ENCODE measurements around the gene CHKB. TPM values are rescaled to one million over a fixed set of nuclear protein-coding genes. Genes with fewer than 3 reads are reported as not detected.
"Not testable (repeated sequence)": the region's sequence is repeated elsewhere in the genome, so short reads cannot be mapped to it uniquely, and the experiment has no call there.

The CHKB gene
- total and polyA plus RNA-seq, 2 of the 8 experiments (the other 6 are each of a cell fraction or from before 2014, with no cell fraction given), result 27.9 to 42.2 TPM

GRCh38 chr22:50620593-50621355 is 38.1 kb upstream of the CHKB start (continued):
- TF ChIP-seq CTCF (IDR thresholded peaks at IDR 0.05; ENCODE audit: control extremely low read depth in 1 of 3, insufficient read depth in 1 of 3, low read depth in 1 of 3, low read length in 3 of 3) (peak in 2 of 3 experiments; percentile 74 to 78; a peak in 2 of 4 replicates), HDAC2 (IDR thresholded peaks at IDR 0.05; ENCODE audit: borderline replicate concordance in 1 of 2, low read depth in 2 of 2, low read length in 2 of 2) (no peak), NRF1 (IDR thresholded peaks at IDR 0.05; ENCODE audit: low read depth, low read length) (no peak), CEBPB (IDR thresholded peaks at IDR 0.05; ENCODE audit: low read depth, low read length) (0 out of 2 replicates have a peak, but pooled peaks have one; percentile 18), SP1 (IDR thresholded peaks at IDR 0.05; ENCODE audit: low read depth, low read length) (no peak)

- H3K23ac ChIP-seq (ENCODE audit: insufficient read length); H4K20me1 ChIP-seq (replicated peaks in 1 of 2; ENCODE audit: control insufficient read depth in 1 of 2, insufficient read depth in 2 of 2, low read length in 2 of 2); H3K9ac ChIP-seq (replicated peaks in 1 of 4; ENCODE audit: extremely low read depth in 1 of 4, low read depth in 3 of 4, low read length in 3 of 4); H3K4ac ChIP-seq (replicated peaks; ENCODE audit: insufficient read length, low read depth, low read length); H3K56ac ChIP-seq (replicated peaks; ENCODE audit: insufficient read length, low read depth, low read length); H2AFZ ChIP-seq (ENCODE audit: low read length); H3K4me3 ChIP-seq (ENCODE audit: extremely low read depth in 1 of 4, insufficient read depth in 2 of 4, low read depth in 3 of 4, low read length in 4 of 4); H3K27me3 ChIP-seq (replicated peaks in 1 of 4; ENCODE audit: control insufficient read depth in 3 of 4, extremely low read depth in 1 of 4, insufficient read depth in 3 of 4, low read length in 3 of 4); H2BK120ac ChIP-seq (replicated peaks; ENCODE audit: low read depth, low read length); H2AK5ac ChIP-seq (ENCODE audit: low read depth, low read length); H3K18ac ChIP-seq (ENCODE audit: extremely low read depth, low read length); H3K14ac ChIP-seq (ENCODE audit: insufficient read length); H2BK5ac ChIP-seq (ENCODE audit: low read depth, low read length); H4K5ac ChIP-seq (ENCODE audit: insufficient read length, low read depth, low read length); H4K8ac ChIP-seq (ENCODE audit: extremely low read depth, insufficient read depth, low read length); H3K9me3 ChIP-seq (ENCODE audit: insufficient read depth in 2 of 2, low read depth in 1 of 2, low read length in 1 of 2); H2BK12ac ChIP-seq (ENCODE audit: low read depth, low read length); H2BK20ac ChIP-seq (ENCODE audit: low read length); H3K4me2 ChIP-seq (ENCODE audit: insufficient read depth in 1 of 2, low read depth in 2 of 2, low read length in 2 of 2); FAIRE-seq; H2BK15ac ChIP-seq (ENCODE audit: low read length); DNase-seq (ENCODE audit: low read depth in 1 of 2, low spot score in 2 of 2); H3K36me3 ChIP-seq (ENCODE audit: control insufficient read depth in 2 of 4, insufficient read depth in 4 of 4, low read length in 3 of 4); H3K79me1 ChIP-seq (ENCODE audit: low read depth, low read length); H4K91ac ChIP-seq (replicated peaks; ENCODE audit: insufficient read length, low read length); H3K23me2 ChIP-seq (ENCODE audit: low read depth, low read length); H3K79me2 ChIP-seq (ENCODE audit: control insufficient read depth in 1 of 2, insufficient read depth in 2 of 2, low read length in 2 of 2); POLR2A ChIA-PET (ENCODE audit: partially characterized antibody); H3K27ac ChIP-seq (ENCODE audit: low read depth, low read length): not testable (repeated sequence)
- CTCF ChIA-PET (ENCODE audit: partially characterized antibody), result interaction anchor here (1.2 kb wide), 1 partner anchor 49 kb away, joined by 3 read pairs; no protein-coding TSS in a partner anchor
- H3K4me1 ChIP-seq (replicated peaks in 1 of 4; ENCODE audit: control insufficient read depth in 3 of 4, insufficient read depth in 4 of 4, low read length in 3 of 4), result peaks cover 0 to 13% (median 2%) of the 10 kb centered on the region in 4 experiments; a peak in 4 of 7 replicates
- WGBS, 2 experiments (ENCODE audit: extremely low coverage in 1 of 2, insufficient coverage in 1 of 2, insufficient read length in 1 of 2, insufficient replicate concordance in 2 of 2, low coverage in 1 of 2, low lambda C conversion rate in 2 of 2, missing lambda C conversion rate in 1 of 2), result 79% methylated on average over 3 of the region's 3 CpGs; no CpG with 5 or more reads in 1 of the 2 experiments
Measured at GRCh38 chr22:50614296-50614695, 31.6 kb upstream of the CHKB start.
